Posterior vena cava (tissue), 2 donors: ENCODE measurements around the gene CYP21A2. TPM values are rescaled to one million over a fixed set of nuclear protein-coding genes. Genes with fewer than 3 reads are reported as not detected.

Source experiments
- total RNA-seq, 2 donors: library from RNA; stranded (reverse); fragmentation: NEBNext Ultra II Directional; extraction: Animal tissue kit (Norgen Biotek cat#: 25700); gene quantifications; one replicate each; pipeline ENCODE4 v1.2.1, GENCODE V29; 2021
- donor health status: DM: yes; HTN: yes; CAD: no.
- donor health status: DM: yes; HTN: yes; CAD: no.

Gene CYP21A2
- total RNA-seq, 2 donors from 2014 or later: 0.56 to 2.5 TPM

Other genes starting within 250 kb of the CYP21A2 start
- 10 to 100 TPM; 49.0 to 60.8 TPM for gene VARS1, start 242.7 kb upstream of the CYP21A2 start, total RNA-seq
- 10 to 100 TPM; 38.7 to 39.7 TPM for gene LSM2, start 231.4 kb upstream of the CYP21A2 start, total RNA-seq
- gene HSPA1L, start 223.1 kb upstream of the CYP21A2 start, total RNA-seq: 1 to 10 TPM; 1.4 to 1.7 TPM
- gene HSPA1A, start 222.9 kb upstream of the CYP21A2 start, total RNA-seq: 100 to 1,000 TPM; 157 to 187 TPM
- gene HSPA1B, start 210.7 kb upstream of the CYP21A2 start, total RNA-seq: 100 to 1,000 TPM in 1 of 2 donors, 10 to 100 TPM in 1; 89.8 to 106 TPM
- 10 to 100 TPM; 22.2 to 29.0 TPM for gene NEU1, start 175.6 kb upstream of the CYP21A2 start, total RNA-seq
- under 1 TPM; 0.33 to 0.65 TPM for gene SLC44A4, start 159.4 kb upstream of the CYP21A2 start, total RNA-seq
- 10 to 100 TPM; 24.0 to 26.8 TPM for gene EHMT2, start 140.7 kb upstream of the CYP21A2 start, total RNA-seq
- 1 to 10 TPM; 3.6 to 4.2 TPM for gene ZBTB12, start 136.3 kb upstream of the CYP21A2 start, total RNA-seq
- gene C2, start 110.7 kb upstream of the CYP21A2 start, total RNA-seq: 10 to 100 TPM; 14.0 to 59.6 TPM
- gene CFB, start 92.3 kb upstream of the CYP21A2 start, total RNA-seq: 10 to 100 TPM; 35.8 to 83.3 TPM
- gene NELFE, start 79.4 kb upstream of the CYP21A2 start, total RNA-seq: 10 to 100 TPM; 41.6 to 52.0 TPM
- gene SKIC2, start 79.2 kb upstream of the CYP21A2 start, total RNA-seq: 10 to 100 TPM; 41.6 to 42.9 TPM
- gene DXO, start 66.3 kb upstream of the CYP21A2 start, total RNA-seq: 10 to 100 TPM; 14.5 to 15.5 TPM
- 10 to 100 TPM; 27.5 to 51.7 TPM for gene C4A, start 56.4 kb upstream of the CYP21A2 start, total RNA-seq
- gene C4B, start 23.6 kb upstream of the CYP21A2 start, total RNA-seq: 100 to 1,000 TPM in 1 of 2 donors, 10 to 100 TPM in 1; 45.4 to 121 TPM
- gene TNXB, start 70.9 kb downstream of the CYP21A2 start, total RNA-seq: 100 to 1,000 TPM; 189 to 407 TPM
- 10 to 100 TPM; 39.0 to 63.1 TPM for gene ATF6B, start 89.8 kb downstream of the CYP21A2 start, total RNA-seq
- 1 to 10 TPM; 2.0 to 2.8 TPM for gene FKBPL, start 91.9 kb downstream of the CYP21A2 start, total RNA-seq
- 1 to 10 TPM; 2.6 to 3.6 TPM for gene PRRT1, start 113.5 kb downstream of the CYP21A2 start, total RNA-seq
- gene PPT2, start 115.7 kb downstream of the CYP21A2 start, total RNA-seq: 10 to 100 TPM; 14.2 to 18.4 TPM
- 10 to 100 TPM; 16.9 to 19.2 TPM for gene EGFL8, start 126.2 kb downstream of the CYP21A2 start, total RNA-seq
- 10 to 100 TPM; 42.0 to 53.3 TPM for gene AGPAT1, start 137.7 kb downstream of the CYP21A2 start, total RNA-seq
- 10 to 100 TPM; 43.2 to 46.7 TPM for gene RNF5, start 140.0 kb downstream of the CYP21A2 start, total RNA-seq
- gene AGER, start 145.8 kb downstream of the CYP21A2 start, total RNA-seq: 1 to 10 TPM; 4.6 to 7.3 TPM
- gene PBX2, start 151.8 kb downstream of the CYP21A2 start, total RNA-seq: 10 to 100 TPM; 49.4 to 53.1 TPM
- 10 to 100 TPM; 15.4 to 22.1 TPM for gene GPSM3, start 154.2 kb downstream of the CYP21A2 start, total RNA-seq
- gene NOTCH4, start 185.7 kb downstream of the CYP21A2 start, total RNA-seq: 10 to 100 TPM; 17.3 to 24.1 TPM